NCI-H524 (cell line): ENCODE measurements around the gene LMAN2.
A peak's percentile ranks its signal among the peaks of the same experiment; 100 is the strongest.

ENCODE experiments used
- DNase-seq, 2 experiments: peaks; one replicate each; lab custom pipeline; 2025; lab: John Stamatoyannopoulos, UW

Gene LMAN2

GRCh38 chr5:177327539-177328522 is 23.6 kb downstream of the LMAN2 start:
- no peak for DNase-seq

- no peak for DNase-seq
Measured at GRCh38 chr5:177325868-177326381, 25.5 kb downstream of the LMAN2 start.

- no peak for DNase-seq
Measured at GRCh38 chr5:177320879-177321278, 30.6 kb downstream of the LMAN2 start.

- no peak for DNase-seq
Measured at GRCh38 chr5:177319913-177320588, 31.4 kb downstream of the LMAN2 start.

GRCh38 chr5:177317959-177318377 is 33.5 kb downstream of the LMAN2 start:
- DNase-seq, result peak; percentile 8 to 76

- DNase-seq, result no peak
Measured at GRCh38 chr5:177316005-177316404, 35.5 kb downstream of the LMAN2 start.

GRCh38 chr5:177315411-177315810 is 36.1 kb downstream of the LMAN2 start:
- no peak for DNase-seq

- no peak for DNase-seq
Measured at GRCh38 chr5:177314376-177315342, 36.8 kb downstream of the LMAN2 start.

- no peak for DNase-seq
Measured at GRCh38 chr5:177313561-177314259, 37.8 kb downstream of the LMAN2 start.

- DNase-seq, result peak; percentile 33 to 50
Measured at GRCh38 chr5:177312649-177313181, 38.8 kb downstream of the LMAN2 start.

GRCh38 chr5:177311723-177312648 is 39.5 kb downstream of the LMAN2 start, which contains the start of gene MXD3:
Gene MXD3, minus strand, starts transcription at chr5:177311898. Its CDS starts 68 bp downstream, at chr5:177311830.
- peak; percentile 93 to 96 for DNase-seq

GRCh38 chr5:177311392-177311722 is 40.1 kb downstream of the LMAN2 start:
- no peak for DNase-seq

- DNase-seq, result peak; percentile 73 to 84
Measured at GRCh38 chr5:177310757-177311391, 40.6 kb downstream of the LMAN2 start.

- DNase-seq, result no peak
Measured at GRCh38 chr5:177310332-177310731, 41.1 kb downstream of the LMAN2 start.

- DNase-seq, result peak; percentile 62 to 66
Measured at GRCh38 chr5:177309351-177310191, 41.9 kb downstream of the LMAN2 start.

- no peak for DNase-seq
Measured at GRCh38 chr5:177308740-177309139, 42.7 kb downstream of the LMAN2 start.

- no peak for DNase-seq
Measured at GRCh38 chr5:177307544-177308363, 43.7 kb downstream of the LMAN2 start.
